Activated naive CD8-positive, alpha-beta T cell treated with anti-CD3 and anti-CD28 coated beads, Interleukin-2, amount 10 ng/mL, durations not matched to agents 7 days and 5 days (primary cell): Measurements from ENCODE around the gene HECW1. TPM values are rescaled to one million over a fixed set of nuclear protein-coding genes. Genes with fewer than 3 reads are reported as not detected.
"Not testable (repeated sequence)": the region's sequence is repeated elsewhere in the genome, so short reads cannot be mapped to it uniquely, and the experiment has no call there.

Source experiments
- ATAC-seq: fragments of 150-1000 bp; cut with Tn5 transposase; one replicate; pipeline ENCODE4 v1.10.0; 2021; ENCODE audit warnings: low read depth, moderate library complexity
- POLR2A ChIA-PET: fragments of 350-600 bp; sonication (Branson Sonifier 250); formaldehyde crosslinking; loops from one replicate; lab custom pipeline; 2021; ENCODE audit warnings: antibody characterized with exemption; lab: Charles Lee
- DNase-seq: peaks from one replicate; pipeline ENCODE4 v3.0.0; 2021
- H3K27ac Mint-ChIP-seq: one replicate; pipeline ENCODE4 v1.8.0; 2022; ENCODE audit warnings: mild to moderate bottlenecking, mixed read lengths
- H3K27me3 Mint-ChIP-seq: one replicate; pipeline ENCODE4 v1.8.0; 2022; ENCODE audit warnings: mild to moderate bottlenecking, moderate library complexity, mixed read lengths
- H3K36me3 Mint-ChIP-seq: one replicate; pipeline ENCODE4 v1.8.0; 2021; ENCODE audit warnings: mild to moderate bottlenecking, mixed read lengths
- H3K4me1 Mint-ChIP-seq: one replicate; pipeline ENCODE4 v1.8.0; 2021; ENCODE audit warnings: mixed read lengths
- H3K4me3 Mint-ChIP-seq: one replicate; pipeline ENCODE4 v1.8.0; 2022; ENCODE audit warnings: mild to moderate bottlenecking, moderate library complexity, mixed read lengths
- H3K9me3 Mint-ChIP-seq: one replicate; pipeline ENCODE4 v1.8.0; 2021; ENCODE audit warnings: mixed read lengths
- total RNA-seq, 2 experiments: library from RNA; stranded (reverse); gene quantifications; one replicate each; pipeline ENCODE4 v1.2.3, GENCODE V29; 2021

Gene HECW1
- total RNA-seq, 2 experiments from 2014 or later, result not detected

DNA sequence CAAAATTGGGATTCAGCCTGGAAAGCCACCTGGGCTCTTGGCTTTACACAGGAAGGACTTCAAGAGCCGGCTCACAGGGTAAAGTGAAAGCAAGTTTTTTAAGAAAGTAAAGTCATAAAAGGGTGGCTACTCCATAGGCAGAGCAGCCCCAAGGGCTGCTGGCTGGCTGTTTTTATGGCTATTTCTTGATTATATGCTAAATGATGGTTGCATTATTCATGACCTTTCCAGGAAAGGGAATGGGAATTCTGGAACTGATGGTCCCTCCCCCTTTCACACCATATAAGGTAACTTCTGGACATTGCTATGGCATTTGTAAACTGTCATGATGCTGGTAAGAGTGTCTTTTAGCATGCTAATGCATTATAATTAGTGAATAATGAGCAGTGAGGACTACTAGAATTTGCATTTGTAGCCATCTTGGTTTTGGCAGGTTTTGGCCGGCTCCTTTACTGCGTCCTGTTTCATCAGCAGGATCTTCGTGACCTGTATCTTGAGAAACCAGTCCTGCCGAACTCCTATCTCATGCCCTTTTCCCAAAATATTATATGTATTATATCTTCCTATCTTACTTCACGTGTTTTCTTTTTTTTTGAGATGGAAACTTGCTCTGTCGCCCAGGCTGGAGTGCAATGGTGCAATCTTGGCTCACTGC is 80.5 kb downstream of the HECW1 start:
- Mint-ChIP-seq H3K27me3 (peaks cover 14% of the 10 kb centered on the region), H3K4me3 (no peak overlapping the region), H3K27ac (no peak overlapping the region), H3K9me3 (no peaks in the 10 kb centered on the region), H3K36me3 (no peaks in the 10 kb centered on the region), H3K4me1 (no peaks in the 10 kb centered on the region)
- ATAC-seq (no peak), DNase-seq (no peak)
- POLR2A ChIA-PET, result no interaction called here

GRCh38 chr7:43193893-43194292 is 81.4 kb downstream of the HECW1 start:
- Mint-ChIP-seq H3K4me3 (no peak overlapping the region), H3K27me3 (peaks cover 14% of the 10 kb centered on the region)
- no peak for ATAC-seq

DNA sequence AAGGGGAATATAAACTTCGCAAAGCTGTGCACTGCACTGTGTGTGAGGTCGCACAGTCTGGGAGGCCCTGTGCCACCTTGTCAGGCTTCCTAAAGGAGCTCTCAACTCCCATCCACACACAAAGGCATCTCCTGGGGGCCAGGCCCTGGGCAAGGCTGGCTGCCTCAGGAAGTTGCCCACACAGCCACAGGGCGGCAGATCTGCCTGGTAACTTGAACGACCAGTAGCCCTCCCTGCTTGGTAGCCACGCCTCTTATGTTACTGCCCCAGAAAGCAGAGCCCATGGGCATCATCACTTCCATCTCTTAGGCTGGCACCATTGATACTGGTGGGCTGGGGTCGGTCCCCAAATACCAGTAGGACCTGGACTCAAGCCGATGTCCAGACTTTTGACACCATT is 82.8 kb downstream of the HECW1 start:
- no peak for DNase-seq
- H3K27ac Mint-ChIP-seq, result no peak overlapping the region
- ATAC-seq, result no peak
- H3K36me3 Mint-ChIP-seq, result no peaks in the 10 kb centered on the region
- no peaks in the 10 kb centered on the region for H3K4me1 Mint-ChIP-seq
- POLR2A ChIA-PET, result no interaction called here
- peaks cover 8% of the 10 kb centered on the region for H3K27me3 Mint-ChIP-seq
- H3K4me3 Mint-ChIP-seq, result no peak overlapping the region
- no peaks in the 10 kb centered on the region for H3K9me3 Mint-ChIP-seq

More at GRCh38 chr7:43193893-43194292, 81.4 kb downstream of the HECW1 start:
- Mint-ChIP-seq H3K9me3 (no peaks in the 10 kb centered on the region), H3K27ac (no peak overlapping the region), H3K36me3 (no peaks in the 10 kb centered on the region), H3K4me1 (no peaks in the 10 kb centered on the region)
- no peak for DNase-seq
- POLR2A ChIA-PET, result no interaction called here

- no peaks in the 10 kb centered on the region for H3K36me3 Mint-ChIP-seq
- peaks cover 8% of the 10 kb centered on the region for H3K27me3 Mint-ChIP-seq
- no peaks in the 10 kb centered on the region for H3K9me3 Mint-ChIP-seq
- POLR2A ChIA-PET, result no interaction called here
- ATAC-seq (no peak), DNase-seq (no peak)
- H3K4me3 Mint-ChIP-seq, result no peak overlapping the region
- H3K27ac Mint-ChIP-seq, result no peak overlapping the region
- no peaks in the 10 kb centered on the region for H3K4me1 Mint-ChIP-seq
These were observed 83.3 kb downstream of the HECW1 start for GRCh38 chr7:43195768-43196167.

DNA sequence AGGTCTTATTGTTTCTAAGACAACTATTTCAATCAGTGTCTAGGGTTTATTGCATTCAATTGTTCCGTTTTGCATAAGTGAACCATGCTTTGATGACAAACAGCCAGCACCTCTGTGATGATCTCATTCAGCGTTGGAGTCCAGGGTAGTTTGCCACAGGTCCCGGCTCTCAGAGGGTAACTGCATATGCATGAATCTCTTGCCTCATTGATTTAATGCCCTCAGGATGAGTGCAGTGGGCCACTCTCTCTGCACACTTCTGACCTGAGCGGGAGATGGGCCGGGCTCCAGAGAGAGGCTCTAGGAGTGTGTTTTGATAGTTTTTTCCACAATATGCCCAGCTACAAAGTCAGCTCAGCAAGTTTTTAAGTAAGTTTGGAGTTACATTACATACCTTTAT is 83.9 kb downstream of the HECW1 start:
- no peak overlapping the region for H3K4me3 Mint-ChIP-seq
- no peak overlapping the region for H3K27ac Mint-ChIP-seq
- H3K9me3 Mint-ChIP-seq, result no peaks in the 10 kb centered on the region
- ATAC-seq (no peak), DNase-seq (no peak)
- H3K36me3 Mint-ChIP-seq, result no peaks in the 10 kb centered on the region
- no peaks in the 10 kb centered on the region for H3K4me1 Mint-ChIP-seq
- H3K27me3 Mint-ChIP-seq, result peaks cover 8% of the 10 kb centered on the region
- POLR2A ChIA-PET, result no interaction called here

DNA sequence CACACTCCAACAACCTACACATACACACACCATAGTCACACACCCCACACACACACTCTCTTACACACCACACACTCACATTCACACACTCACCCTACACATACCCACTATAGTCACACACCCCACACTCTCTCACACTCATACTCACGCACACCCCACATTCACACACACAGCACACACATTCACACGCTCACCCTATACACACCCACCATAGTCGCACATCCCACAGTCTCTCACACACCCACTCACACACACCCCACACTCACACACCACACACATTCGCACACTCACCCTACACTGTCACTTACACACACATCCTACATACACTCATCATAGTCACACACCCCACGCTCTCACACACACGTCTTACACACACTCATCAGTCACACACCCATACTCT is 85.6 kb downstream of the HECW1 start:
- Mint-ChIP-seq H3K9me3 (no peaks in the 10 kb centered on the region), H3K4me1 (no peaks in the 10 kb centered on the region), H3K27ac (no peak overlapping the region), H3K27me3 (peaks cover 5% of the 10 kb centered on the region), H3K36me3 (no peaks in the 10 kb centered on the region), H3K4me3 (no peak overlapping the region)
- POLR2A ChIA-PET, result no interaction called here
- no peak for DNase-seq
- no peak for ATAC-seq

DNA sequence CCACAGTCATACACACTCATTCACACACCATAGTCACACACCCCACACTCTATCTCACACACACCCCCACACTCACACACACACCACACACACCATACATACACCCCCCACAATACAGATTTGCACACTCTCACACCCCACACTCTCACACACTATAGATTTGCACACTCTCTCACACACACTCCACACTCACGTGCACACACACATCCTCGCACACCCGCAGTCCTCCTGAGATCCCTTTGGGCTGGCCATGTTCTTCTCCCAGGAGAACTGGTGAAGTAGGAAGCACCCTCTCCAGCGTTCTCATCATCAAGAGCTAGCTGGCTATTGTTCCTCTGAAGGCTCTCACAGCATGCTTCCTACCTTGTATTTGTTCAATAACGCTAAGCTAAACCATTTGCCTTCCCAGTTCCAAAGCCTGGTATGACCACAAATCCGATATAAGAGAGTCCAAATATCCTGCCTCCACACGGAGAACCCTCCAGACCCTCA is 86.2 kb downstream of the HECW1 start:
- H3K4me3 Mint-ChIP-seq, result no peak overlapping the region
- DNase-seq (no peak), ATAC-seq (no peak)
- no peaks in the 10 kb centered on the region for H3K36me3 Mint-ChIP-seq
- H3K9me3 Mint-ChIP-seq, result no peaks in the 10 kb centered on the region
- peaks cover 5% of the 10 kb centered on the region for H3K27me3 Mint-ChIP-seq
- no peak overlapping the region for H3K27ac Mint-ChIP-seq
- POLR2A ChIA-PET, result no interaction called here
- H3K4me1 Mint-ChIP-seq, result no peaks in the 10 kb centered on the region

DNA sequence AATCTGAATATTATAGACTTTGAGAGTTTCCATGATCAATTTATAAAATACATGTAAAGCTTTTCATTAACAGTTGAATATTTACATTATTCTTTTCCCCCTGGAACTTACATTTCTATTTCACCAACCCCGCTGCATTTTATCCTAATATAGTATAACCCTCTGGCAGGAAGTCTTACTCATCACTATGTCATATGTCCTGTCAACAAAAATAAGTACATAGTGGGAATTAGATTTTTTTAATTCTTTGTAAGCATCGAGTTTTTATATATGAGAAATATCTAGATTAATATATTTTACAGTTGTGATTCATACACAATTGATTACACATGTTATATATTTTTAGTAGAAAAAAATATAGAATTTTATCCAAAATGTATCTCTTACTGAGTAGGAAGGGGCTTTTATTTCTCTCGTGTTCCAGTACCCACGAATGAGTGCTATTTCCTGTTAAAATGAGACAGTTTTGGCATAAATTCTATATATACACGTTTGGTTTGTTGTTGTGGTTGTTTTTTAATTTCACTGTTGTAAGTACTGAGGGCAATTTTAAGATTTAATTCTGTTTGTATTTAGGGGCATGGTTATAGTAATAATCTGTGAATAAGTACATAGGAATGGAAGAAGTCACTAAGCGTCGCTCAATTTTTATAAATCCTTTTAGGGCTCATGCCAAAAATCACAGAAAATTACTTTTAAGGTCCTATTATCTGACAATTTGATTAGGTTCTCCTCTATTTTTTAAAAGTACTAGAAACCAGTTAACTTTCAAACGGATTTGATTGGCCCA is 87.1 kb downstream of the HECW1 start:
- ATAC-seq, result no peak
- no peaks in the 10 kb centered on the region for H3K4me1 Mint-ChIP-seq
- no peak for DNase-seq
- H3K9me3 Mint-ChIP-seq, result no peaks in the 10 kb centered on the region
- no peak overlapping the region for H3K27ac Mint-ChIP-seq
- no peak overlapping the region for H3K4me3 Mint-ChIP-seq
- H3K27me3 Mint-ChIP-seq, result peaks cover 3% of the 10 kb centered on the region
- H3K36me3 Mint-ChIP-seq, result no peaks in the 10 kb centered on the region
- POLR2A ChIA-PET, result no interaction called here

DNA sequence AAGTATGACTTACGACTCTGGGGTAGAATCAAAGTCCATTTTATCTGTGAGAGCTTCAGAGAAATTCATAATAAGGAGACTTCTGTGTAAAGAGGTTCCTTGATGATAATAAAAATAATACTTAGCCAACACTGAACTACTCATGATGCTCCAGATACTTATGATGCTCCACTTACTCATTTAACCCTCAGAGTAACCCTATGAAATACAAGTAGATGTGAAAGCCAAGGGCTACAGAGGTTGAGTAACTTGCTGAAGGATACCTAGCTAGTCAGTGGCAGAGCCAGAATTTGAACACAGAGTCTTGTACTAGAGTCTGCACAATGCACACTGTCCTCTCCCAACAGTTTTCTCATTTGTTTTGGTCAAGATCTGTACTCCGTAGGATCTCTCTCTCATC is 89.5 kb downstream of the HECW1 start:
- no peaks in the 10 kb centered on the region for H3K4me1 Mint-ChIP-seq
- no peaks in the 10 kb centered on the region for H3K9me3 Mint-ChIP-seq
- H3K27ac Mint-ChIP-seq, result no peak overlapping the region
- H3K4me3 Mint-ChIP-seq, result no peak overlapping the region
- H3K27me3 Mint-ChIP-seq, result peaks cover 2% of the 10 kb centered on the region
- DNase-seq (no peak), ATAC-seq (no peak)
- POLR2A ChIA-PET, result no interaction called here
- H3K36me3 Mint-ChIP-seq, result no peaks in the 10 kb centered on the region

GRCh38 chr7:43204081-43204480 is 91.6 kb downstream of the HECW1 start:
- no peak overlapping the region for H3K27ac Mint-ChIP-seq
- POLR2A ChIA-PET, result no interaction called here
- no peaks in the 10 kb centered on the region for H3K9me3 Mint-ChIP-seq
- no peaks in the 10 kb centered on the region for H3K4me1 Mint-ChIP-seq
- H3K4me3 Mint-ChIP-seq, result no peak overlapping the region
- no peak for ATAC-seq
- peaks cover 2% of the 10 kb centered on the region for H3K27me3 Mint-ChIP-seq
- no peak for DNase-seq
- no peaks in the 10 kb centered on the region for H3K36me3 Mint-ChIP-seq

DNA sequence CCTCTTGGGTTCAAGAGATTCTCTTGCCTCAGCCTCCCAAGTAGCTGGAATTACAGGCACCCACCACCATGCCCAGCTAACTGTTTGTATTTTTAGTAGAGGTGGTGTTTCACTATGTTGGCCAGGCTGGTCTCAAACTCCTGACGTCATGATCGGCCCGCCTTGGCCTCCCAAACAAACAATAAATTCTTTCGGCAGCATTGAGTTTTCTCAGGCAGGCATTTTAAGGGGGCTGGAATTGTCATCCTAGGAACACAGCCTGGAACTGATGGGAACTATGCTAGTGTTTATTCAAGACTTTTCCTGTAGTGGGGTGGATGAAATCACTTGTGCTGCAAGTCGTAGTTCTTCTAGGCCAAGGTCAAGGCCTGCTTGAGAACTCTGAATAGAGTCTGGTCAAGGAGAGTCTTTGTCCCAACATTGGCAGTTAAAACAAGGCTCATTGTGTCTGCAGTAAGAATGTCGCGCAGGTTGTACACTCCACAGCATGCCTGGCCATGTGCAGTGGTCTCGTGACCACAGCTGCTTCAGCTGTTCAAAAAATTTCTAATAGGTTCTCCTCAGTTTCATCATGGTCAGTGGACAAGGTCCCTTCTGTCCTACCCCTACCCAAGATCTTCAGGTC is 92.8 kb downstream of the HECW1 start:
- no peak for DNase-seq
- POLR2A ChIA-PET, result no interaction called here
- Mint-ChIP-seq H3K9me3 (no peaks in the 10 kb centered on the region), H3K36me3 (no peaks in the 10 kb centered on the region), H3K27ac (no peak overlapping the region), H3K27me3 (peaks cover 2% of the 10 kb centered on the region), H3K4me3 (no peak overlapping the region), H3K4me1 (no peaks in the 10 kb centered on the region)
- no peak for ATAC-seq

DNA sequence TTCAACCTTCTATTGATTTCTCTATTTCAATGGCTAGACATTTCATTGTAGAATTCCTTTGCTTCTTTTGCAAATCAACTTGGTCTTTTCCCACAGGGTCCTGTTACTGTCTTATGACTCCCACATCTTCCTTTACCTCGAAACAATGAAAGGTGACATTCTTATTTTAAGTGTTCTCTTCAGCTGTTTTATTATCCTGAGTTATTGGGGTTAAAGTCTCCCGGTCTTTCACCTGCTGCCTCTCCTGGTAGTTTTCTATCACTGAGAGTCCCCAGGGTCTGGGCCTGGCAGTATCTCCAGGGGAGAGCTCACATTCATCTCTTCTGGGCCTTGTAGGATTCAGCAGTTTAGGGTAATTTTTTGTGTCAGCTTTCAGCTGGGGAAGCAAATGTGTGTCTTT is 95.8 kb downstream of the HECW1 start:
- Mint-ChIP-seq H3K4me3 (no peak overlapping the region), H3K4me1 (no peaks in the 10 kb centered on the region), H3K27me3 (peaks cover 2% of the 10 kb centered on the region), H3K36me3 (no peaks in the 10 kb centered on the region), H3K9me3 (no peaks in the 10 kb centered on the region), H3K27ac (no peak overlapping the region)
- ATAC-seq, result no peak
- no peak for DNase-seq
- POLR2A ChIA-PET, result no interaction called here

- ATAC-seq, H3K4me3 Mint-ChIP-seq, H3K9me3 Mint-ChIP-seq, H3K36me3 Mint-ChIP-seq, DNase-seq, POLR2A ChIA-PET, H3K4me1 Mint-ChIP-seq, H3K27ac Mint-ChIP-seq, H3K27me3 Mint-ChIP-seq: not testable (repeated sequence)
These were observed 98.1 kb downstream of the HECW1 start for GRCh38 chr7:43210539-43210938.

DNA sequence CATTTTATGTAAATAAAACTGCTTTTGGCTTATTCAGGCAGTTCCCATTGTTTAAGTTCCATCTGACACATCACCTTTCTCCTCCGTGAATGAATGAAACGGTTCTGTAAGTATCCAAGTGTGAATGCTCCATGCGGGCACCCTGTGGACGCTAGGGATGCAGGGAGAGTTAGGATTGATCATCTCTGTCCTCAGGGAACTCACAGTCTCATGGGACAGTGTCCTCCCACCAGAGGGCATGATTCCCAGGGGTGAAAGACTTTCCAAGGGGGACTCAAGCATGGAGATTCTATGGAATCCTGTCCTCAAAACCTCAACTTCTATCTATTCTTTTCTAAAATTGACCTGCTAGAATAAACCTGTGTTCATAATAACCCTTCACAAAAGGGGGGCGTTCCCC is 98.8 kb downstream of the HECW1 start:
- Mint-ChIP-seq H3K27me3 (peaks cover 8% of the 10 kb centered on the region), H3K27ac (no peak overlapping the region), H3K4me3 (no peak overlapping the region), H3K9me3 (no peaks in the 10 kb centered on the region), H3K4me1 (no peaks in the 10 kb centered on the region), H3K36me3 (no peaks in the 10 kb centered on the region)
- DNase-seq (no peak), ATAC-seq (no peak)
- POLR2A ChIA-PET, result no interaction called here
